NOMO-1 treated with dmso at 0.1 percent for 144 hours (cell line): Measurements from ENCODE around the gene ADARB2.

ENCODE experiments used
- DNase-seq: peaks from one replicate; lab custom pipeline; 2025; ENCODE audit not compliant: unreplicated experiment; lab: John Stamatoyannopoulos, UW

Gene ADARB2

DNA sequence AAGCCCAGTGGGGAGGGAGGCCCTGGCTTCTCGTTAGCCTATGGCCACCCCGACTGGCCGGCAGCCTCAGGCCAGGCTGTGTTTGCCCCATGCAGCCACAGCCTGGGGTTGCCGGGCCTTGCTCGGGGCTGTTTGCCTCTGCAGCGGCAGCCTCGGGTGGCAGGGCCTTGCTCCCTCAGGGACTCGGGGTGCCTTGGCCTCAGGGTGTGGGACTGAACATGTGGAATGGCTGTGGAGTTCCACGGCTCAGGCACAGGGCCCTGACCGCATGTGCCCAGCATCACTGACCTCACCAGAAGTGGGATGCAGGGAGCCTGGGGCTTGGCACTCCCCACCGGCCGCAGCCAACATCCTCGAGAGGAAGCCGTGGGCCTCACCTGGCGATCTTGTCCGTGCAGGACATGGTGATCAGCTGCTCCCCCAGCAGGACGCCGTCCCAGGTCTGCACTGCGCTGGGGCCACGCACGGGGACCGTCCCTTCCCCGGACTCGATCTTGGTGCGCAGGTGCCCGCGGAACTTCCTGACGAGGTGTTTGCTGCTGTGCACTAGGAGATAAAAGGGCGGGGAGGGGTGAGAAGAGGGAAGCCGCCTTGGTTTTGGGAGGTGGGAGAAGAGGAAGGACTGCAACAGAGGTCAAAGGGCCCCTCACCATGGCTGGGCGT lies 520.6 kb downstream of the ADARB2 start:
- no peak for DNase-seq

DNA sequence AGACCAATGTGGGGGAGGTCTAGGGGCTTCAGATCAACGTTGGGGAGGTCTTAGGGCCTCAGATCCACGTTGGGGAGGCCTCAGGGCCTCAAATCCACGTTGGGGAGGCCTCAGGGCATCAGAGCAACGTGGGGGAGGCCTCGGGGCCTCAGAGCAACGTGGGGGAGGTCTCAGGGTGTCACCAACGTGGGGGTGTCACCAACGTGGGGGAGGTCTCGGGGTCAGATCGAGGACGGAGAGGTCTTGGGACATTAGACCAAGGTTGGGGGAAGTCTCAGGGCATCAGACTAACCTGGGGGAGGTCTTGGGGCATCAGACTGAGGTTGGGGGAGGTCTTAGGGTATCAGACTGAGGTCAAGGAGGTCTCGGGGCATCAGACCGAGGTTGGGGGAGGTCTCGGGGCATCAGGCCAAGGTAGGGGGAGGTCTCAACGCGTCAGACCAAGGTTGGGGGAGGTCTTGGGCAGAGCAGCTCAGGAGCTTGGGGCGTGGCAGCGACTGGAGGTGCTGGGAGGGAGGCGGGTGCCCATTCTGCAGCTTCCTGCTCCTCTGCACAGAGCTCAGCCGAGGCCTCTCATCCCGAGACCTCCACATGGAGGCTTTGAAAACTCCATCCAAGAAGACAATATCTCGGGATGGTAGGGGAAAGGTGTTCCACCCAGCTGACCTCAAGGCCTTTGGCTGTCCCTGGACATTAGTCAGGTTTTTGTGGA lies 521.3 kb downstream of the ADARB2 start:
- DNase-seq, result no peak

DNA sequence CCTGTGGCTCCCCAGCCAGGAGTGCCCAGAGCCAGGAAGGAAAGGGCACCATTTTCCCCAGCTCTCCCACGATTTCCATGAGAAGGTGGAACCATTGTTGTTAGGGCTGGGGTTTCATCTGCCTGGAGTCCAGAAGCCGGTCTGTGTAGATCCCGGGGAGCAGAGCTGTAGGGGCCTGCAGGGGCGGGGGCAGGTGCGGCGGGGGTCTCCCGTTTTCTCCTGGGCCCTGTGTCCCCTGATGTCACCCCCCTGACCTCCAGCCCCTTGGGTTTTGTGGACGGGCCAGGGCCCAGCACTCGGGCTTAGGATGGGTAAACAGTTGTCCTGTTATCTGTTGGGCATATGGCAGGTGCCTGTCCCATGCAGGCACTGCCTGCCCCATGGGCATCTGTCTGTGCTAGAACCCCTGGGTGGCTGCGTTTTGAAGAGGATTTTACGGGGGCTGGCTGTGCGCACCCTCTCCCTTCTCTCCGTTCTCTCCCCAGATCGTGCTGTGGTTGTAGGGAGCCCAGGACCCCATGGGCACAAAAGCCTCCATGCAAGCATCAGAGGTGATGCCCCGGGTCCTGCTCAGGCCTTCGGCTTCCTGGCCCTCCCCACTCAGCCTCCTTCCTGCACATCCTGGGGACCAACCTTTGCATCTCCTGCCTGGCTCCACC lies 522.3 kb downstream of the ADARB2 start:
- DNase-seq, result no peak

DNA sequence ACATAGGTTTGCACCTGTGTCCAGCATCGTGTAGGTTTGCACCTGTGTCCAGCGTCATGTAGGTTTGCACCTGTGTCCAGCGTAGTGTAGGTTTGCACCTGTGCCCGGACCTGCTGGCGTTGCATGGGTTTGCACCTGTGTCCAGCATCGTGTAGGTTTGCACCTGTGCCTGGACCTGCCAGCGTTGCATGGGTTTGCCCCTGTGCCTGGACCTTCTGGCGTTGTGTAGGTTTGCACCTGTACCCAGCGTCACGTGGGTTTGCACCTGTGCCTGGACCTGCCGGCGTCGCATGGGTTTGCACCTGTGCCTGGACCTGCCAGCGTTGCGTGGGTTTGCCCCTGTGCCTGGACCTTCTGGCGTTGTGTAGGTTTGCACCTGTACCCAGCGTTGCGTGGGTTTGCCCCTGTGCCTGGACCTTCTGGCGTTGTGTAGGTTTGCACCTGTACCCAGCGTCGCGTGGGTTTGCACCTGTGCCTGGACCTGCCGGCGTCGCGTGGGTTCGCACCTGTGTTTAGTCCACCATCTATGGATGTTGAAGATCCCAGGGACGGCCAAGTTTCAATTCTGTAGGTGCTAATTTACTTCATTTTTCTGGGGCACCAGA lies 523.2 kb downstream of the ADARB2 start:
- no peak for DNase-seq

DNA sequence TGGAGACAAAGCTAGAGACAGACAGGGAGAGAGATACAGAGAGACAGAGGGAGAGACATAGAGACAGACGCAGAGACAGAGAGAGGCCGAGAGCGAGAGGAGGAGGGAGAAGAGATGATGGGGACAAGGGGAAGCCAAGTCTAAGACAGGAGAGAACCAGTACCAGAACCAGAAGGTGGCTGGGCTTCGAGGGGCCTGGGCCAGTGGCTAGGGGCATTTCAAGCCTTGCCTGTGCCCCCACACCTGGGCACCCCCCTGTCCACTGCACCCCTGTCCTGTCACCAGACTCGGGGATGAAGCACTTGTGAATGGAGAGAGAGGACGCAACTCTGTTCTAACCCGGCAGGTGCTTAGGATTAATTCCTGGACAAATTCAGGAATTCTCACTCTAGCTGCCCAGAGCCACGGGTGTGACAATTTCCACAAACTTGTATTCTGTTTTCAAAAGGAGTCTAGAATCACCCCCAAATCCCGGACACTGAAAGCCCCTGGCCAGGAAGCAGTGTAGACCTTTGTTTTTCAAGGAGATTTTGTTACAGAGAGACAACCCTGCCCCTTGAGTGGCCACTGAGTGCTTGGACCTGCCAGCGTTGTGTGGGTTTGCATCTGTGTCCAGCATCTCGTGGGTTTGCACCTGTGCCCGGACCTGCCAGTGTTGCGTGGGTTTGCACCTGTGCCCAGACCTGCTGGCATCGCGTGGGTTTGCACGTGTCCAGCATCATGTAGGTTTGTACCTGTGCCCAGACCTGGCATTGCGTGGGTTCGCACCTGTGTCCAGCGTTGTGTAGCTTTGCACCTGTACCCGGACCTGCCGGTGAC lies 523.9 kb downstream of the ADARB2 start:
- DNase-seq, result no peak

DNA sequence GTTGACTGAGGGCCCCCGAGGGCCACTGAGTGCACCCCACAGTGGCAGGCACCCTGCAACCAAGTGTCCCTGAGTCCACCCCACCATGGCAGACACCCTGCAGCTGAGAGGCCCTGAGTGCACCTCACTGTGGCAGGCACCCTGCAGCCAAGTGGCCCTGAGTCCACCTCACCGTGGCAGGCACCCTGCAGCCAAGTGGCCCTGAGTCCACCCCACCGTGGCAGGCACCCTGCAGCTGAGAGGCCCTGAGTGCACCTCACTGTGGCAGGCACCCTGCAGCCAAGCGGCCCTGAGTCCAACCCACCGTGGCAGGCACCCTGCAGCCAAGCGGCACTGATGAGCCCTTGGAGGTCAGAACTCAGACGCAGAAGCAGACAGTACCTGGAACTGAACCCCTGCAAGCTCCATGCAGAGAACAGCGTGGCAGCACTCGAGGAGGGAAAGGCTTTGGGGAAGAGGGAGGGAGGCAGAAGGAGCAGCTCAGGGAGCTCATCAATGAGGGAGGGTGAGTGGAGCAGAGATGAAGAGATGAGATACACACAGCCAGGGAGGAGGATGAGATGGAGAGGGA lies 524.7 kb downstream of the ADARB2 start:
- no peak for DNase-seq

DNA sequence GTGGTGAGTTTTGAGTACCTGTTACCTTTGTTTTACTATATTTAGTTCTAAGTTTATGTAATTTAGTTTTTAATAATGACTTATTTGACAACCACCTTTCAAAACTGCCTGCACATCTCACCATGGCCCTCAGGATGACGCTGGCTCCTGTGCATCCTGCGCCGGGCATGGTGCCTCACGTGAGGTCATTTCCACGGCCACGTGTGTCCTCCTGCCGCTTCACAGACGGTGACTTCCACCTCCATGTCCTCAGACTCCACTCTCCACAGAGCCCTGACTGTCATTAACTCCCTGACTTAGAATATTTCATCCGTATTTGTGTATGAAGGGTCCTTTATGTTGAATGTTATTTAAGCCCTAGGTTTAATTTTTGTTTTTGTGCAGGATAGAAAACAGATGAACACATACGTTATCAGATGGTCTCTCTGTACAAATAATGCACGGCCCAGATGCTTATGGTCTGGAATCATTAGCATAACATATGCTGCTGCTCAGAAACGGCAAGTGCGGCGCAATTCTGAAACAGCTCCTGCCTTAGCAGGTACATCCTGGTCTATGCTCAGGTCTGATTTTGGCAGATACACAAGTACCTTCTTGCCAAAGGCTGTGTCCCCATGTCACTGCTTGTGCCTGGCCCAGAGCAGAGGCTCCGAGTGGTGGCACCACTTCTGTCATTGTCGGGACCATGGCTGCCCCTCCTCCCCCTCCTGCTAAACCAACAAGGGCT lies 525.3 kb downstream of the ADARB2 start:
- no peak for DNase-seq

DNA sequence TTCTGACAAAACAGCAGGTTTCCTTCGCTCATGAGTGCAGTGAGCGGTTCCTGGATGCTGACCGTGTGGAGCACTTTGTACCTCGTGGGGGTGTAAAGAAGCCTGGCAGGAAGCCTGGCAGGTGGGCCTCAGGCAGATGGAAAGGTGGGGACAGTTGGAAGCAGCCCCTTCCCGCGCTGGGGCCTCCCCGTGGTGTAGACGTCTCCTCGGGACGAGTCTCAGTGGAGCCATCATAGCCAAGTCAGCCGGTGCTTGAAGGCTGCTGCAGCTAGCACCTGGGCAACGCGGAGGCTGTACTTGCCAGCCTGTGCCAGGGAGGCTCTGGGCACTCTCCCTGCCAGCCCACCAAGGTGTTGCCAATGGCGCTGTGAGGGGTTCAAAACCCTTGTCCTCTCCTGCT lies 526.7 kb downstream of the ADARB2 start:
- no peak for DNase-seq

DNA sequence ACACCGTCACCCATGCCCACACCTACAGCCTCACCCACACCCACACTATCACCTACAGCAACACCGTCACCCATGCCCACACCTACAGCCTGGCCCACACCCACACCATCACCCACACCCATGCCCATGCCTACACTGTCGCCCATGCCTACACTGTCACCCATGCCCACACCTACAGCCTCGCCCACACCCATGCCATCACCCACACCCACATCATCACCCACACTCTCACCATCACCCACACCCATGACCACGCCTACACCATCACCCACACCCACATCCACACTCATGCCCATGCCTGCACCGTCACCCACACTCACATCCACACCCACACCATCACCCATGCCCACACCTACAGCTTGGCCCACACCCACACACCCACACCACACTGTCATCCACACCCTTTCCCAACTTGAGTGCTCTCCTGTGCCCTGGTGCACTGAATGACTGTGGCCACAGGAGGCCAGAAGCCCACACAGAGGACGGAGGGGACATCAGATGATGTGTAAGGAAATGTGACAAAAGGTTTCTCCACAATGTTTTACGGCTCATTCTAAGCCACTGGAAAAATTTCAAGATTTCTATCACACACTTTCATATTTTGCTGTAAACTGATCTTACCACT lies 527.9 kb downstream of the ADARB2 start:
- no peak for DNase-seq

DNA sequence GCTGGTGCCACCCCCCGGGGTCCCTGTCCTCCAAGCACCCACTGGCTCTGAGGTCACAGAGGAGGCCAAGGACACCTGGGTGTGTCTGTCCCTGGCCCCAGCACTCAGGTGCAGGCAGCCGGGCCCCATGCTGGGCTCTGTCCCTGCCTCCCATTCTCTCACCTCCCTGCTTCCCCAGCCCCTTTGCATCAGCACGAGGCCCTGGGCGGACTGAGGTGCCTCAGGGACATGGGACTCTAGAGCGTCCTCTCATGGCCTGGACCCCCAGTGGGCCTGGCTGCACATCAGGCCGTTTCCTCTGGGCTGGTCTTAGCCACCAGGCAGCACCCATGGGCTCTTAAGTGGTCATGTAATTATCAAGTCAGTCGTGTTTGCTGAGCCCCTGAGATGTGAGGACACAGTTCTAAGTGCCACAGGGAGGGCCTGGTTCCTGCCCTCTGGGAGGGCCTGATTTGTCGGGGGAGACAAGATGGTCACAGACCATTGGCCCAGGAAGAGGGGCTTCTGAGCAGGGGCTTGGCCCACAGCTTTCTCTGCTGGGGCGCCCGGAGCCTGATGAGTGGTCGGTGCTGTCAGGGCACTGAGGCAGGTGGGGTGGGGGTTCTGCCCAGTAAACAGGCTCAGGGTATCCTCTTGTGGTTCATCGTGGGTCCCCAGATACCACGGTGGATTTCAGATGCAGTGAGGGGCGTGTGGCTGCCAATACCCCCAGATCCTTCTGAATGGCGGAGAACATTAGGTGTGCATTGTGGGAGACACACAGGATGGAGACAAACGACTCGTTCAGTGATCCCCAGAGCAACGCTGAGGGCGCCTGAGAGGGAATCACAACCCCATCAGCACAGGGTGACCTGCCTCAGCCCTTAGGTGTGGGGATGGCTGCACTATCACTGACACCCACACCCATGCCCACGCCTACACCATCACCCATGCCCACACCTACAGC lies 528.7 kb downstream of the ADARB2 start:
- DNase-seq, result no peak

DNA sequence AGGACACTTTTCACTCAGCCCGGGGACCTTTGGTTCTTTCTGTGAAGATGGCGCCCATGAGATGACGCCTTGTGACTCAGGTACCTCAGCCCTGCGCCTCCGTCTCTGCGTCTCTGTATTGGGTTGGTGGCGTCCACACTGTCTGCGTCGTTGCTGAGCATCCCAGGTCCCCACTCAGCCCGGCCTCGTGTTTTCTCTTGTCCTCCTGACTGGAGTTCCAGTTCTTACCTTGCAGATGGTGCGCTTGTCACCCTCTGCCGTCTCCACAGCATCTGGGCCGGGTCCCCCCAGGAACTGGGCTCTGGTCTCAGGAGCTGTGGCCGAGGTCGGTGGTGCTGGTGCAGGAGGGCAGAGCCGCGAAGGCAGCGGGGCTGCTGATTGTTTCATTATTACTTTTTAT lies 530.7 kb downstream of the ADARB2 start:
- no peak for DNase-seq

DNA sequence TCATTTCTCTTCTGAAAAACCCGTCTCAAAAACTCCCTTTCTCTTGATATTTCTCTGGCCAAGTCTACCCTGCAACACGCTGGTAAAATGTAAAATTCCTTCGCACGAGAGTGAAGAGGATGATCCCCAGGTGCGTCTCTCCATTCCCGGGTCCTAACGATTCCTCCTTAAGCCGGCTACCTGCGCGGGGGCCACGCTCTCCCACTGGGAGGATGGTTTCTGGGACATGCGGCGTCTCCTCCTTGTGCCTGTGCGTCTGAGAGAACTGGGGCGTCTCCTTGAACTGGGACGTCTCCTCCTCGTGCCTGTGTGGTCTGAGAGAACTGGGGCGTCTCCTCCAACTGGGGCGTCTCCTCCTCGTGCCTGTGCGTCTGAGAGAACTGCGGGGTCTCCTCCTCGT lies 531.2 kb downstream of the ADARB2 start:
- no peak for DNase-seq

DNA sequence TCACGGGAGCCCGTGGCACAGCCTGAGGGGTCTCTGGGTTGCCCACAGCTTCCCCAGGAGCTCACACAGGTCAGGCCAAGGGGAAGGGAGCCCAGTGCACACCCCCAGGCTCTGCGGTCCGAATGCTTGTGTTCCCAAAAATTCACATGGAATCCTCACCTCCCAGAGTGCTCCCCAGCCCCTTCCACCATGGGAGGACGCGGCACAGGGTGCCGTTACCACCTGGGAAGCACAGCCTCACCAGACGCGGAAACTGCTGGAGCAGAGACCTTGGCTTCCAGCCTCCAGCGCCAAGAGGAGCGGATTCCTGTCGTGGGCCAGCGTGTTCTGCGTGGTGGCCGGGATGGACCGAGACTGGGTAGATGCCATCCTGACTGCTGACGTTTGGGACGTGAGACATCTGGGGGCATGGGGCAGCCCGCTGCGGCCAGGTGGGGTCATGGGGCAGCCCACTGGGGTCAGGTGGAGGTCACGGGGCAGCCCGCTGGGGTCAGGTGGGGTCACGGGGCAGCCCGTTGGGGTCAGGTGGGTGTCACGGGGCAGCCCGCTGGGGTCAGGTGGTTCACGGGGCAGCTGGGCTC lies 531.8 kb downstream of the ADARB2 start:
- DNase-seq, result no peak

DNA sequence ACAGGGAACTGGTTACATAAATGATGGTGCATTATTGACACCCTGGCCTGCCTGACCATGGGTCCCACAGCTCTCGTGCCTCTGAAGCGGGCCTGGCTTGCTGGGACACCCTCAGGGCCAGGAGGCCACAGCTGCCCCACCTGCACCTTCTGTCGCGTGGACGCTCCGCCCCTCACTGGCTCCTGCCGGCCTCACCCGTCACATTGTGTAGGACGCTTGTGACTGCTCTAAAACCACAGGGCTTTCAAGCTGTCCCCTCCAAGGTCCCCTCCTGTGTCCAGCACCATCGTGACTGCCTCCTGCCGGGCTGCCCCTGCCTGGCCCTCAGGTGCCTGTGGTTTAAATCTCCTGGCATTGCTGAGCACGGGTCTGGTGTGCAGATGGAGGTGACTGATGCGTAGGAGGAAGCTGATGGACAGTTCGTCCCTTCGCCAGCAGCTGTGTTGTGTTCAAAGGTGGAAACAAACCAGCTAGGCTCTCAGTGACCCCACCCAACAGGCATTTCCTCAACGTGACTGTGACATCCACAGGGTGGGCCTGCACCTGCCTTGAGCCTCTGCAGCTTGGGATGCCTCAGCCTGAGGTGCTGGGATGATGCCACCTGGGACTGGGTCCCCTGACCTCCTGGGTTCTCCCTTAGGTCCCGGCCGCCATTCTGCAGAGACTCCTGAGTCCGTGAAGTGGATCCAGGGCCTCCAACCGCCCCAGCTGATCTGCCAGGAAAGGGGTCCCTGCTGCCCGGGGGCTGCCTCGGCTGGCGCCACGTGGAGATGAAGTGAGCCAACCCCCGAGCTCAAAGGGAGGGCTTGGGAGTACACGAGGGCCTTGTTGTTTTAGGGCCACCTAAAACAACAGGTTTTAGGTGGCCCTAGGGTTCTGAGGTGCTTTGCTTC lies 532.6 kb downstream of the ADARB2 start:
- DNase-seq, result no peak

DNA sequence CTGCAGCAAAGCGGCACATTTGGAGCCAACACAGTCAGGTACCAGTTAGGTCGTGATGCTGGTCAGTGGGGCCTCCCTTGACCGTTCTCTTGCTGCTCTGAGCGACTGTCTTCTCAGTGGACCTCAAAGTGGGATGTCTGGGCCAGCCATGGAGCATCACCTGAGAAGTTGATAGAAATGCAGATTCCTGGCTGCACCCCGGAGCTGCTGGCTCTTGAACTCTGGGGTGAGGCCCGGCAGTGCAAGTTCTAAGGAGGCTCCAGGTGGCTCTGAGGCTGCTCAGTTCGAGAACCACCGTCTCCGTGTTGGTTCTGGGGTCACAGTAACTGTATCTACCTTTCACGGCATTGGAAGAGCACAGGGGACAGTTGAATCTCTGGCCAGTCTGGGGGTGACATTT lies 533.6 kb downstream of the ADARB2 start:
- DNase-seq, result no peak

DNA sequence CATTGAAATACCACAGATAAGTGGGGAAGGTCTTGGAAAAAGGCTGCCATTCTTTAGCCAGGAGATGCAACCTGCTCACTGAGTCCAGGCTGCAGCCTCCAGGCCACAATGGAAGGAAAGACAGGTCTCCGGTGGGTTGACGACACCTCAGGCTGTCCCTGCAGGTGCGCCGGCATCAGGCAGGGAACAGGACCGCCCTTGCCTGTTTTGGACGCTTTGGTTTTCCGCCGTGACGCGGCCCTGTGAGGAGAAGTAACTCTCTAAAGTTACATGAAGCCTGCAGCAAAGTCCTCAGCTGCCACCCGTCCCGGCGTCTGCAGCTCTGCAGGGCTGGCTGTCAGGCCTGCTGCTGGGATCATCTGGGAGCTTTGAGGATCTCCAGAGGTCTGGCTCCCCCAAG lies 534.1 kb downstream of the ADARB2 start:
- DNase-seq, result no peak

DNA sequence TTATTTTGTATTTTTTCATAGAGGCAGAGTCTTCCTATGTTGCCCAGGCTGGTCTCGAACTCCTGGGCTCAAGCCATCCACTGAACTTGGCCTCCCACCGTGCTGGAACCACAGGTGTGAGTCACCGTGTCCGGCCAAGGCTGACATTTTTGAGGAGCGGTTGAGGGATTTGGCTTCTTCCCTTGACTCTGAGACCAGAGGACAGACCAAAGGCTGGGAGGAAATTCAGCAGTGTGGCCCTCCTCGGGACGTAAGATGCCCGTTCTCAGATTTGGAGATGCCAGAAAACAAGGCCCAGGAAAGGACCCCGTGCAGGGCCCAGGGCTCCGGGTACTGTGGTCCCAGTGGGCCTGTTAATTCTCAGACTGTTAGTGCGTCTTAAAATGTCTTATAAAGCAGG lies 535.0 kb downstream of the ADARB2 start:
- no peak for DNase-seq
